HUES48 (cell line): ENCODE measurements around the gene EPAS1.

Experiments used
- H3K27ac ChIP-seq: one replicate; pipeline ENCODE4 v1.7.0; 2013; ENCODE audit warnings: low read depth, low read length, inconsistent platforms
- H3K27me3 ChIP-seq: 2 replicates; pipeline ENCODE4 v1.6.1; 2013; ENCODE audit warnings: mild to moderate bottlenecking, low read length; ENCODE audit not compliant: control insufficient read depth, insufficient read depth
- H3K36me3 ChIP-seq: 2 replicates; pipeline ENCODE4 v1.6.1; 2013; ENCODE audit warnings: low read length; ENCODE audit not compliant: control insufficient read depth, insufficient read depth
- H3K4me1 ChIP-seq: 2 replicates; pipeline ENCODE4 v1.6.1; 2013; ENCODE audit warnings: mild to moderate bottlenecking, low read length; ENCODE audit not compliant: control insufficient read depth, insufficient read depth
- H3K4me3 ChIP-seq: 2 replicates; pipeline ENCODE4 v1.5.1; 2013; ENCODE audit warnings: mild to moderate bottlenecking, low read depth, low read length
- H3K9ac ChIP-seq: 2 replicates; pipeline ENCODE4 v1.6.1; 2013; ENCODE audit warnings: mild to moderate bottlenecking, low read depth, low read length, moderate library complexity
- H3K9me3 ChIP-seq: 2 replicates; pipeline ENCODE4 v1.6.1; 2013; ENCODE audit warnings: low read length; ENCODE audit not compliant: control insufficient read depth, insufficient read depth

Gene EPAS1

GRCh38 chr2:46342566-46343315 lies 45.5 kb downstream of the EPAS1 start:
- Histone ChIP-seq H3K4me1 (no peaks in the 10 kb centered on the region), H3K9me3 (no peaks in the 10 kb centered on the region)

DNA sequence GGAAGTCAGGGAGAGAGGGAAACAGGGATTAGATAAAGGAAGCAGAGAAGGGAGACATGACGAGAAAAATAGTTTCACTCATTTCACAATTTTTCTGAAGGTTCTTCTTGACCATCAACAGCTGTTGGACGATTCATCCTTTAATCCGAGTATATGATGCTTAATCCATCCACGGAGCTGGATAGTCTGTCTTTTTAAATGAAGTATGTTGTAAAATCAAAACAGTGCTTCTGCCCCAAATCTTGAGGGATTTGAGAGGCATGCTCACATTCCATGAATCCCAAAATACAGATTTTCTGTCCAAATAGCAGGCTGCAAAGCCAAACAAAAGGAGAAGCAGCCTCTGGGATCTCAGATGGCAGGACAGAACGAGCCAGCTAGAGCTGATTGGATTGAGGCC lies 47.5 kb downstream of the EPAS1 start:
- H3K36me3 ChIP-seq = no peaks in the 10 kb centered on the region
- no peaks in the 10 kb centered on the region for H3K4me1 ChIP-seq
- no peak overlapping the region for H3K4me3 ChIP-seq
- no peak overlapping the region for H3K27ac ChIP-seq
- no peaks in the 10 kb centered on the region for H3K9me3 ChIP-seq
- H3K27me3 ChIP-seq = no peaks in the 10 kb centered on the region
- no peak overlapping the region for H3K9ac ChIP-seq

More at GRCh38 chr2:46342566-46343315, 45.5 kb downstream of the EPAS1 start:
- H3K27me3 ChIP-seq = no peaks in the 10 kb centered on the region
- no peak overlapping the region for H3K27ac ChIP-seq
- H3K36me3 ChIP-seq = no peaks in the 10 kb centered on the region
- no peak overlapping the region for H3K9ac ChIP-seq
- H3K4me3 ChIP-seq = no peak overlapping the region

DNA sequence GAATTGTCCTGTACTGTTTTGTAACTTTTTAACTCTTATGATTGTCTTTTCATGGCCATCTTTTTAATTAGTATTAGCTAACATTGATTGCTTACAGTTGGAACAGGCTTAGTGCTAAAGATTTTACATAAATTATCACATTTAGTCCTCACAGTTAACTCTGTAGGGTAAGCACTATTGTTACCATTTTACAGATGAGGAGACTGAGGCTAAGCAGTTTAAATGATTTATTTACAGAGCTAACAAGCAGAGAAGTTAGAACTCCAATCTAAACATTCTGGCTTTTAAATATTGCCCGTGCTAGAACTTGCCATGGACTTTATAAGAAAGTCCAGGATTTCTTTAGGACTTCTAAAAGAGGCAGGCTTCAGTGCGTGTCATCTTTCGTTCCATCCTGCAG lies 48.6 kb downstream of the EPAS1 start:
- H3K27me3 ChIP-seq = no peaks in the 10 kb centered on the region
- no peaks in the 10 kb centered on the region for H3K36me3 ChIP-seq
- no peak overlapping the region for H3K9ac ChIP-seq
- no peak overlapping the region for H3K27ac ChIP-seq
- no peak overlapping the region for H3K4me3 ChIP-seq
- H3K9me3 ChIP-seq = no peaks in the 10 kb centered on the region
- no peaks in the 10 kb centered on the region for H3K4me1 ChIP-seq

DNA sequence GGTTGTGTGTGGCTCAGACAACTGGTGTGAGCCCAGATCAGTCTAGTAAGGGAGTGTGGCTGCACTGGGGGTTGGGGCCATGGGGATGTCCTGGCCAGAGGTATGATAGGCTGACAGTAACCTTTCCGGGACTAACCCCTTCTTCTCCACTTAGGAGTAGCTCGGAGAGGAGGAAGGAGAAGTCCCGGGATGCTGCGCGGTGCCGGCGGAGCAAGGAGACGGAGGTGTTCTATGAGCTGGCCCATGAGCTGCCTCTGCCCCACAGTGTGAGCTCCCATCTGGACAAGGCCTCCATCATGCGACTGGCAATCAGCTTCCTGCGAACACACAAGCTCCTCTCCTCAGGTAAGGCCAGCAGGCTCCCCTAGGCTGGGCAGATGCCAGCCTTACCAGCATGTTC lies 49.5 kb downstream of the EPAS1 start:
- Histone ChIP-seq H3K4me1 (no peaks in the 10 kb centered on the region), H3K27me3 (no peaks in the 10 kb centered on the region), H3K4me3 (no peak overlapping the region), H3K9me3 (no peaks in the 10 kb centered on the region), H3K36me3 (no peaks in the 10 kb centered on the region), H3K9ac (no peak overlapping the region), H3K27ac (no peak overlapping the region)

GRCh38 chr2:46347648-46348280 lies 50.6 kb downstream of the EPAS1 start:
- no peaks in the 10 kb centered on the region for H3K4me1 ChIP-seq
- H3K36me3 ChIP-seq = no peaks in the 10 kb centered on the region
- no peaks in the 10 kb centered on the region for H3K27me3 ChIP-seq
- no peaks in the 10 kb centered on the region for H3K9me3 ChIP-seq
- H3K9ac ChIP-seq = no peak overlapping the region
- H3K27ac ChIP-seq = no peak overlapping the region
- no peak overlapping the region for H3K4me3 ChIP-seq

GRCh38 chr2:46349115-46349547 lies 51.9 kb downstream of the EPAS1 start:
- H3K9ac ChIP-seq = no peak overlapping the region
- no peak overlapping the region for H3K27ac ChIP-seq
- no peaks in the 10 kb centered on the region for H3K36me3 ChIP-seq
- H3K4me1 ChIP-seq = no peaks in the 10 kb centered on the region
- no peak overlapping the region for H3K4me3 ChIP-seq
- no peaks in the 10 kb centered on the region for H3K27me3 ChIP-seq
- H3K9me3 ChIP-seq = no peaks in the 10 kb centered on the region

GRCh38 chr2:46350029-46350689 lies 53.0 kb downstream of the EPAS1 start:
- Histone ChIP-seq H3K36me3 (no peaks in the 10 kb centered on the region), H3K4me3 (no peak overlapping the region), H3K4me1 (no peaks in the 10 kb centered on the region), H3K27me3 (no peaks in the 10 kb centered on the region), H3K9me3 (no peaks in the 10 kb centered on the region), H3K9ac (no peak overlapping the region), H3K27ac (no peak overlapping the region)

- Histone ChIP-seq H3K4me3 (no peak overlapping the region), H3K36me3 (no peaks in the 10 kb centered on the region), H3K9me3 (no peaks in the 10 kb centered on the region), H3K9ac (no peak overlapping the region), H3K27ac (no peak overlapping the region), H3K4me1 (no peaks in the 10 kb centered on the region), H3K27me3 (no peaks in the 10 kb centered on the region)
Measured at GRCh38 chr2:46351098-46351749, 54.0 kb downstream of the EPAS1 start.

GRCh38 chr2:46351750-46352138 lies 54.5 kb downstream of the EPAS1 start:
- no peak overlapping the region for H3K27ac ChIP-seq
- H3K4me3 ChIP-seq = no peak overlapping the region
- no peaks in the 10 kb centered on the region for H3K9me3 ChIP-seq
- no peaks in the 10 kb centered on the region for H3K4me1 ChIP-seq
- H3K36me3 ChIP-seq = no peaks in the 10 kb centered on the region
- no peaks in the 10 kb centered on the region for H3K27me3 ChIP-seq
- H3K9ac ChIP-seq = no peak overlapping the region

DNA sequence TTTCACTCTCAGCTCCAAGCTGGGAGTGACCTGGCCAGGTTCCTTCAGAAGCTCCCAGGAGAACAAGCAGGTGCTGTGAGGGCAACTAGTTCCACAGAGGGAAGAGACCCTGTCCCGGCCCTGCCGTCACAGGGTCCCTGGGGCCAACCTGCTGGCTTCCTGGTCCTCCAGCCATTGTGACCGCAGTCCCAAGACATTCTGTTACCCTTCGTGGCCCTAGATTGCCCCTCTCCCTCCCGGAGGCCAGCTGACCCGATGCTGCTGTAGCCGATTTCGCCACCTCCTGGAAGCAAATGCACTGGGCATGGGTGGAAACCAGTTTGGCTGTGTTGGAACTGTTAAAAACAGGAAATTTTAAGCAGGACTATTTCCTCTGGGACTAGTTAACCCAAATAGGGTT lies 55.4 kb downstream of the EPAS1 start:
- Histone ChIP-seq H3K36me3 (no peaks in the 10 kb centered on the region), H3K27me3 (no peaks in the 10 kb centered on the region)

DNA sequence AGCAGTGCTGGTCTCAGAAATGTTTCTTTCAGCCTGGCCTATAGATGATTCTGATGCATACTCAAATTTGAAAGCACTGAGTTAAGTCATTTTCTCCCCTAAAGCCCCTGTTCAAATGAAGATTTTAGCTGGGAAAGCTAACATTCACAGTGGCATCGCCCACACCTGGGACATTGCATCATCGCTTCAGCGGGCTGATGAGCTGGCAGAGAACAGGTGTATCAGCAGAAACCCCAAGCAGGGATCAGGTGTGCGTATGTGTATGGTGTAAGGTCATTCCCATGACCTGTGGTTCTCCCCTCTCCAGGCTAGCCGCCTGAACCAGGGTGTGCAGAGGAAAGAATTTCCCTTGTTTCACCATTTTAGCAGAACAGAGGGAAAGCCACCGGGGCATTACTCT lies 56.3 kb downstream of the EPAS1 start:
- Histone ChIP-seq H3K9me3 (no peaks in the 10 kb centered on the region), H3K27me3 (no peaks in the 10 kb centered on the region), H3K9ac (no peak overlapping the region), H3K4me1 (no peaks in the 10 kb centered on the region), H3K27ac (no peak overlapping the region), H3K36me3 (no peaks in the 10 kb centered on the region), H3K4me3 (no peak overlapping the region)

More for the DNA sequence above, 55.4 kb downstream of the EPAS1 start:
- Histone ChIP-seq H3K9ac (no peak overlapping the region), H3K4me3 (no peak overlapping the region), H3K4me1 (no peaks in the 10 kb centered on the region), H3K9me3 (no peaks in the 10 kb centered on the region), H3K27ac (no peak overlapping the region)
